Left lung (tissue), 10 donors: Measurements from ENCODE around the gene SND1. TPM values are rescaled to one million over a fixed set of nuclear protein-coding genes. Genes with fewer than 3 reads are reported as not detected.

Experiments
- ATAC-seq: fragments of 200-7000 bp; cut with Tn5 transposase; one replicate; pipeline ENCODE4 v1.9.1; 2020; ENCODE audit warnings: moderate library complexity
- DNase-seq, 4 donors: peaks; one replicate each; pipeline ENCODE4 v3.0.0-alpha.2; 2013 to 2020
- H3K27ac ChIP-seq, 2 donors: fragments of 200-600 bp; sonication (generic) in 1 of 2; one replicate each; pipeline versions ENCODE4 v1.5.0 to v1.8.0; 2020 to 2021
- H3K27me3 ChIP-seq, 2 donors: fragments of 200-600 bp; sonication (generic) in 1 of 2; one replicate each; pipeline versions ENCODE4 v1.5.0 to v1.8.0; 2020 to 2021
- H3K36me3 ChIP-seq, 2 donors: fragments of 200-600 bp; sonication (generic) in 1 of 2; one replicate each; pipeline versions ENCODE4 v1.5.0 to v1.8.0; 2020 to 2021
- H3K4me1 ChIP-seq, 2 donors: fragments of 200-600 bp; one replicate each; pipeline ENCODE4 v1.8.0; 2021
- H3K4me3 ChIP-seq, 2 donors: fragments of 200-600 bp; sonication (generic) in 1 of 2; one replicate each; pipeline versions ENCODE4 v1.5.0 to v1.8.0; 2020 to 2021; ENCODE audit warnings: mild to moderate bottlenecking in 1 of 2
- H3K9me3 ChIP-seq, 2 donors: fragments of 200-600 bp; sonication (generic) in 1 of 2; one replicate each; pipeline versions ENCODE4 v1.5.0 to v1.8.0; 2020 to 2021
- CTCF ChIP-seq, 2 donors: fragments of 200-600 bp; sonication (generic) in 1 of 2; IDR thresholded peaks; one replicate each; pipeline versions ENCODE4 v1.5.0 to v1.8.0; 2021; ENCODE audit warnings: antibody characterized with exemption in 2 of 2
- intact Hi-C, 2 donors: fragments of 100-400 bp; cut with DNase I; formaldehyde crosslinking; loops; one replicate each; pipeline versions ENCODE4 v1.11.2 to v1.14.2; 2022
- polyA plus RNA-seq, 6 donors: library from polyadenylated mRNA; unstranded; fragments of 120-200 nt; gene quantifications; one replicate each; pipeline ENCODE4 v1.2.1, GENCODE V29; 2013; ENCODE audit not compliant: insufficient read length in 6 of 6
- total RNA-seq, 2 donors: library from RNA; stranded (reverse); fragmentation: NEBNext Ultra II Directional; extraction: Animal tissue kit (Norgen Biotek cat#: 25700); gene quantifications; one replicate each; pipeline ENCODE4 v1.2.1, GENCODE V29; 2021
- donor health status: DM: no; HTN: yes; CAD: no.
- donor health status: DM: no; HTN: no; CAD: no.

The SND1 gene
- total and polyA plus RNA-seq, 8 donors, result 141 to 229 (median 156) TPM

DNA sequence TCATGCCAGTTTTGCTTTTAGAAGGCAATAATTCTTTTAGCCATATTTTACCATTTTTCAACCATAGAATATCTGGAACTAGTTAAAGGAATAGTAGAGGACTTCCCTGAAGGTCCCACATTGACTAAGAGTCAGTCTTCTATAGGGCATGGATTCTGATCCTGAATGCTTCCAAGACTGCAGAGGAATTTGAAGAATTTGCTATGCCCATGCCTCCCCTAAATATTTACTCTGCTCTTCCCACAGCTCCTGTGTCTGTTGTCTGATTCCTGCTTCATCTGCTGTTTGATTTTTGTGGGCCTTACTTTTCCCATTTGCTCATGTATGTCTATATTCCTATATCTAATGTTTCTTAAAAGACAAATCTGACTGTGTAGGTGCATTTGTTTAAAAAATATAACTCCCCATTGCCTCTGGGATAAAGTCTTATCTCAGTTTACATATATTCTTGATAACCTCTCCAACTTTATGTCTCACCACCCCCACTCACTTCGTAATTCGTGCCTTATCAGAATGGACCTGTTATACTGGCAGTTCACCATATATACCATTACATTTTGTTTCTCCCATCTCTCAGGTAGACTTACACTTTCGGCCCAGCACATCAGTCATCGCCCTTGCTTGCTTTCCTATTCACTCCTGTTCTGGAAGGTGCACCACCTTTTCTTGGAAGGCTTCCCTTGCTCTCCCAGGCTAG is 345.4 kb downstream of the SND1 start:
- H3K27me3 ChIP-seq, result no peaks in the 10 kb centered on the region
- ATAC-seq (no peak), DNase-seq (no peak)
- H3K9me3 ChIP-seq, result no peaks in the 10 kb centered on the region
- H3K4me1 ChIP-seq, result peaks cover 0 to 25% of the 10 kb centered on the region in 2 donors
- intact Hi-C loops, result no loop called here
- TF ChIP-seq CTCF (IDR thresholded peaks at IDR 0.05), result no peak
- peaks cover 0 to 22% of the 10 kb centered on the region in 2 donors for H3K36me3 ChIP-seq
- no peak overlapping the region for H3K4me3 ChIP-seq
- H3K27ac ChIP-seq, result no peak overlapping the region

DNA sequence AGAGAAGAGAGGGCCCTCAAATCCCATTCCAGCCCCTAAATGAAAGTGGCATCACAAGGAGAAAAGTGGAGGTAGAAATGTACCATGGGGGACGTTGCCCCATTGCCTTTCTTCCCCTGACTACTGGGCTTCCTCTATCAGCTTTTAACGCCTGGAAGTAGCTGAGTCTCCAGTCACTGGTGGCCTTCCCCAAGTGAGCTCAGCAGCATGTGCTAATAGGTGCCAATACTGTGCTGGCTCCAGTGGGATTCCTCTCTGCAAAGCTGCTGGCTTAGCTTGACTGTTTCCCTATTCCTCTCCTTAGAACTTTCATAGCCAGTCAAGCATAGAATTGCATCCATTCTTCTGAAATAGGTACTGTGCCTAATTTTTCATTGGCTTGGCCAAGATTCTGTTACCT is 346.7 kb downstream of the SND1 start:
- H3K9me3 ChIP-seq, result no peaks in the 10 kb centered on the region
- peaks cover 0 to 13% of the 10 kb centered on the region in 2 donors for H3K36me3 ChIP-seq
- H3K4me3 ChIP-seq, result no peak overlapping the region
- ATAC-seq (peak; percentile 19), DNase-seq (no peak)
- H3K4me1 ChIP-seq, result peaks cover 0 to 32% of the 10 kb centered on the region in 2 donors
- intact Hi-C loops, result no loop called here
- no peaks in the 10 kb centered on the region for H3K27me3 ChIP-seq
- no peak for TF ChIP-seq CTCF (IDR thresholded peaks at IDR 0.05)
- no peak overlapping the region for H3K27ac ChIP-seq

- no peak for TF ChIP-seq CTCF (IDR thresholded peaks at IDR 0.05)
- Histone ChIP-seq H3K27ac (peak overlapping the region in 1 of 2 donors; percentile 51), H3K36me3 (peaks cover 0 to 9% of the 10 kb centered on the region in 2 donors), H3K27me3 (no peaks in the 10 kb centered on the region), H3K4me3 (no peak overlapping the region), H3K4me1 (peaks cover 0 to 42% of the 10 kb centered on the region in 2 donors), H3K9me3 (no peaks in the 10 kb centered on the region)
- intact Hi-C loops, result no loop called here
- DNase-seq (no peak), ATAC-seq (peak; percentile 43)
Observed at GRCh38 chr7:128000048-128000447, 348.1 kb downstream of the SND1 start.

- no peaks in the 10 kb centered on the region for H3K27me3 ChIP-seq
- DNase-seq (no peak), ATAC-seq (no peak)
- H3K27ac ChIP-seq, result peak overlapping the region in 1 of 2 donors; percentile 51
- no peak overlapping the region for H3K4me3 ChIP-seq
- intact Hi-C loops, result no loop called here
- no peaks in the 10 kb centered on the region for H3K9me3 ChIP-seq
- H3K36me3 ChIP-seq, result peaks cover 0 to 14% of the 10 kb centered on the region in 2 donors
- TF ChIP-seq CTCF (IDR thresholded peaks at IDR 0.05), result no peak
- peaks cover 0 to 42% of the 10 kb centered on the region in 2 donors for H3K4me1 ChIP-seq
Observed at GRCh38 chr7:128000854-128001265, 348.9 kb downstream of the SND1 start.

DNA sequence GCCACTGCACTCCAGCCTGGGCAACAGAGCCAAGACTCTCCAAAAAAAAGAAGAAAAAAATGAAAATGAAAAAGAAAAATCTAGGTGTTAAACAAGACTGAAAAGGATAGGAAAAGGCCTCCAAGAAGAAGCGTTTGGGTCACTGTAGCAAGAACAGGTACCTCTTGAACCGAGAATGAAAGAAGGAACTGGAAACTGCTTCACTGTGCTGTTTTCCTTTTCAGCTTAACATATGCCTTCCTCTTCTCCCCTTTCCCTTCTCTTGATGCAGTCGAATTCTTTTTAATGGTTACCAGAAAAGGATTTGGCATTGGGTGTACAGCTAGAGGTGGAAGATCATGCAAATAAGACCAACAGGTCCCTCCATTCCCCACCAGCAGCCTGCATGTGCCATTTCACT is 351.2 kb downstream of the SND1 start:
- Histone ChIP-seq H3K36me3 (peaks cover 0 to 29% of the 10 kb centered on the region in 2 donors), H3K4me1 (peaks cover 0 to 42% of the 10 kb centered on the region in 2 donors), H3K4me3 (no peak overlapping the region), H3K27me3 (no peaks in the 10 kb centered on the region), H3K9me3 (no peaks in the 10 kb centered on the region), H3K27ac (no peak overlapping the region)
- intact Hi-C loops, result no loop called here
- ATAC-seq, result no peak
- no peak for DNase-seq
- TF ChIP-seq CTCF (IDR thresholded peaks at IDR 0.05), result no peak
